ENCODE data around the gene TPBGL. TPM values are rescaled to one million over a fixed set of nuclear protein-coding genes. Genes with fewer than 3 reads are reported as not detected.

The TPBGL gene
- total RNA-seq, 4 donors from 2014 or later = 0.22 to 0.65 TPM; not detected in 2

DNA sequence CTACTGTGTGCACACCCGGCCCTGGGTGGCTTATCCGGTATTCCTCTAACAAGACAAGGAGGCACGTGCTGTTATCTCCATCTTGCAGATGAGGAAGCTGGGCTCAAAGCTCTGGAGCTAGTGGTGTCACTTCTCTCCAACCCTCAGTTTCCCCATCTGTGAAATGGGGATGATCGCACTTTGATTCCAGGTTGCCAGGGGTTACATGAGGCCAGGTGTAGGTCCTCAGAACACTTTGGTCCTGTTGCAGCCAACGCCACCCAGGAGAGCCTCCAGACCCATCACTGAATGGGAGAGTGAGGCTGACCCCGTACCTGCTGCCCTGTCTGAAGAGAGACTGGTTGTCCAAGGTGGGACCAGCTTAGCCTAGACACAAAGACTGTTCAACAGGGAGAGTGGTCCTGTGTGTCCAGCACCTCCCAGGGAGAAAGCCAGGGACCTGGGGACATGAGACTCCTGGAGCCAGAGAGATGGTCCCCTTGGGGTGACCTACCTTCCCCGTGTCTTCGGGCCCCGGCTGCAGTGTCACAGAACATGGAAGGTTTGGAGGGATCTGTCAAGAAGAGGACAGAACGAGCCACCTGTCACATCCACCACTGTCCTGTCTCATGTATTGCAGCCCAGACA, 41.0 kb downstream of the TPBGL start:
- TF ChIP-seq, protein P1, sequence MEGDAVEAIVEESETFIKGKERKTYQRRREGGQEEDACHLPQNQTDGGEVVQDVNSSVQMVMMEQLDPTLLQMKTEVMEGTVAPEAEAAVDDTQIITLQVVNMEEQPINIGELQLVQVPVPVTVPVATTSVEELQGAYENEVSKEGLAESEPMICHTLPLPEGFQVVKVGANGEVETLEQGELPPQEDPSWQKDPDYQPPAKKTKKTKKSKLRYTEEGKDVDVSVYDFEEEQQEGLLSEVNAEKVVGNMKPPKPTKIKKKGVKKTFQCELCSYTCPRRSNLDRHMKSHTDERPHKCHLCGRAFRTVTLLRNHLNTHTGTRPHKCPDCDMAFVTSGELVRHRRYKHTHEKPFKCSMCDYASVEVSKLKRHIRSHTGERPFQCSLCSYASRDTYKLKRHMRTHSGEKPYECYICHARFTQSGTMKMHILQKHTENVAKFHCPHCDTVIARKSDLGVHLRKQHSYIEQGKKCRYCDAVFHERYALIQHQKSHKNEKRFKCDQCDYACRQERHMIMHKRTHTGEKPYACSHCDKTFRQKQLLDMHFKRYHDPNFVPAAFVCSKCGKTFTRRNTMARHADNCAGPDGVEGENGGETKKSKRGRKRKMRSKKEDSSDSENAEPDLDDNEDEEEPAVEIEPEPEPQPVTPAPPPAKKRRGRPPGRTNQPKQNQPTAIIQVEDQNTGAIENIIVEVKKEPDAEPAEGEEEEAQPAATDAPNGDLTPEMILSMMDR (IDR thresholded peaks at IDR 0.05; ENCODE audit: low read depth) = no peak

DNA sequence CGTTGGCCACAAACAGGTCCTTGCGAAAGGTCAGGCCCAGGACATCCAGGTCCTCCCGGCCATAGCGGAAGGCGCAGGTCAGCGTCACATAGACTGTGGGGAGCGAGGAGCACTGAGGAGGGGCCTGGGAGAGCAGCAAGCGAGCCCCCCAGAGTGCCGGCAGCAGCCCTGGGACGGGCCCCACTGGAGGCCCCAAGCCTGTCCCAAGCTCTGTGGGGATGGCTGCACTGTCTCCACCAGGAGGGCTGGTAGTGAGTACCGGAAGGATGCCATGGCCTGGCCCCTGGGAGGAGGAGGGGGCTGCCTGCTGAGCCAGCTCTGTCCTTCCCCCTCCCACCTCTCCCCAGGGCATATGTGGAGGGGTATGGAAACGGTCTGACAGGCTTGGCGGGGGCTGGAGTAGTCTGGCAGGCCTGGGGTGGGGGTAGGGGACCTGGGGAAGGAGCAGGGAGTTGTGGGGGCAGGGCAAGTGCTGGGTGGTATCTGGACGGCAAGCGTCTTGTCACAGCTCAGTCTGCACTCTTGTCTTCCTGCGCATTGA, 42.9 kb downstream of the TPBGL start:
- TF ChIP-seq, protein P1 (IDR thresholded peaks at IDR 0.05; ENCODE audit: low read depth) = no peak

DNA sequence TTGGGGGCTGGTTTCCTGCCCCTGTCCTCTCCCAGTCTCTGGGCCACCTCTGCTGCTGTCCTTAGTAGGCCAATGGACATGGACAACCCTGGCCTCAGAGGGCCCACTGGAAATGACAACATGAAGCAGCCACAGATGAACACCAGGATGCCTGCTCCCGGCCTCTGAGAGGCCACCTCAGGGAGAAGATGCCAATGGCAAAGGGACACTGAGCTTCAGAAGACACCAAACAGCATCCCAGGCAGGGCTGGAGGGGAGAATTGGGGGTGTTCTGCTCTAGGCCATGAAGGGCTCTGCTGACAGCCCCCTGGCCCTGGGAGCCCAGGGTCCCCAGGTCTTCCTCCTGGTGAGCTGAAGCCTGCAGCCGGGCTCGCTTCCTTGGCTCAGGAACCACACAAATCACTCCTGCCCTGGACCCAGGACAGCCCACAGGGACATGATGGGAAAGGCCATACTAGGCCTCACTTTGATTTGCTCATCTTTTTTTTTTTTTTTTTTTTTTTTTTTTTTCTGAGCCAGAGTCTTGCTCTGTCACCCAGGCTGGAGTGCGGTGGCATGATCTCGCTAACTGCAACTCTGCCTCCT, 45.3 kb downstream of the TPBGL start:
- TF ChIP-seq, protein P1 (IDR thresholded peaks at IDR 0.05; ENCODE audit: low read depth) = no peak

DNA sequence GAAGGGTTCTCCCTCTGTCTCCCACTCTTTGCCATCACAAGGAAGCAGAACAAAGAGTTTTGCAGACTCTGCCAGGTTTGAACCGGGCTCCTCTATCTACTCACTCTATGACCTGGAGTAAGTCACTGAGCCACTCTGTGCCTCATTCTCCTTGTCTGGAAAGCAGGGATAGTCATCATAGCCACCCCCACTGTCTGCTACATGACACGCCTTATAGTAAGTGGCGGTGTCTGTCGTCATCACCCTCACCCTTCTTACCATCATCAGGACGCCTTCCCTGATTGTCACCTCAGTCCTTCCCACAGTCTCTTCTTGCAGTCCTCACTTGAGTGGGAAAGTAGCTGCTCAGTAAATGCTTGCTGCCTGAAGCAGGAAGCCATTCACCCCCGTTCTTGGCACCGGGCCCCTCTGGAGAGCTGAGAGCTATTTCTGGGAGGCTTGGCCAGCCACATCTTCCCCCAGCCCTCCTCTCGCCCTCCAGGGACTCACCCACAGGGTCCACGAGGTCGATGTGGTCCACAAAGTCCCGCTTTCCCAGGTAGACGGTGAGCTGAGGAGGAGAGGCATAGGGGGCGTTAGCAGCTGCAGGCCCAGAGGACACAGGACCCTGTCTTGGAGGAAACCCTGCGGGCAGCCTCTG, 46.4 kb downstream of the TPBGL start:
- TF ChIP-seq, protein P1 (IDR thresholded peaks at IDR 0.05; ENCODE audit: low read depth) = no peak

DNA sequence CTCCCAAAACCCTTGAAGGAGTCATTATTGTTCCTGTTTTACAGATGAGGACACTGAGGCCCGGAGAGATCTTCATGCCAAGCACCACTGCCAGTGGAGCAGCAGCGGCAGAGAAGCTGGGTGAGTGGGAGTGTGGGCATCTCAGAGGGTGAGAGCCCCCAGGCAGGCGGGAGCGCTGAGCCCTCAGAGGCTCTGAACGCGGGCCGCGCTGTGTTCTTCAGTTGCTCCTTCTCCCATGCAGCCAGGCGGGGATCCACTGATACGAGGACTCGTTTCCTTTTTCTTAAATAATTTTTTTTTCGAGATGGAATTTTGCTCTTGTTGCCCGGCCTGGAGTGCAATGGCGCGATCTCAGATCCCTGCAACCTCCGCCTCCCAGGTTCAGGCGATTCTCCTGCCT, 47.0 kb downstream of the TPBGL start:
- TF ChIP-seq, protein P1 (IDR thresholded peaks at IDR 0.05; ENCODE audit: low read depth) = no peak

DNA sequence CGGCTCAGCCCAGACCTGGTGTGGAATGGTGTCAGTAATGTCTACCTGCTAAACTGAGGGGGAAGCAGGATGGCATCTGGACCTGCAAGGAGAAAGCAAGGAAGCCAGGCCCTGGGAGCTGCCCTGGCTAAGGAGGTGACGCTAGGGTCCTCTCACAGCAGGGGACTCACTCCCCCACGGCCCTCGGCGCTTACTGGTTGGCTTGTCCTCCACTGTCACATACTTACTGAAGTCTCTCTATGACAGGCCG, 48.9 kb downstream of the TPBGL start:
- TF ChIP-seq, protein P1 (IDR thresholded peaks at IDR 0.05; ENCODE audit: low read depth) = no peak

DNA sequence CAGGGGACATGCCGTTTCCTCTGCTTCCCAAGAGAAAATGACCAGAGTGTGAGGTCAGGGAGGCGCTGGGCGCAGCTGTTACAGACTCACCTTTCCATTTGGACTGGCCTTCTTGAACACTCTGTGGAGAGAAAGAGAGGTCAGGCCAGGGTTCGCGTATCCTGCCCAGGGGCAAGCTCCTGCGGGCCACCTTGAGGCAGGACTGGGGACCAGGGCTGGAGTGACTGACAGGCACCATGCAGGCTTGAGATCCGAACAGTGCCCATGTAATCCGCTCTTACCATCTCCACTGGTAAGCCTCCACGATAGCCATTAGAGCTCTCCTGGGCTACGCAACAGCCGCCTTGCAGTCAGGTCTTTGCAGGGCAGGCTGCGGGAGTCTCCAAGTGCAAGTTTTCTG, 49.3 kb downstream of the TPBGL start:
- TF ChIP-seq, protein P1 (IDR thresholded peaks at IDR 0.05; ENCODE audit: low read depth) = no peak

All from subcutaneous adipose tissue (tissue), 4 donors.